Lung microvascular endothelial cell (primary cell): ENCODE data around the gene SH3BP5. TPM values are rescaled to one million over a fixed set of nuclear protein-coding genes. Genes with fewer than 3 reads are reported as not detected.

ENCODE experiments used
- DNase-seq, 2 donors: peaks; one replicate each; pipeline versions ENCODE4 v3.0.0 to v3.0.0-alpha.2; 2010; ENCODE audit warnings: low read depth in 2 of 2
- total RNA-seq: library from RNA; depleted of rRNA; stranded (reverse); fragments of >200 nt; gene quantifications from 2 replicates; pipeline ENCODE4 v1.2.1, GENCODE V29; 2014

SH3BP5 gene
- total RNA-seq, 1 donor from 2014 or later = 42.3 TPM

DNA sequence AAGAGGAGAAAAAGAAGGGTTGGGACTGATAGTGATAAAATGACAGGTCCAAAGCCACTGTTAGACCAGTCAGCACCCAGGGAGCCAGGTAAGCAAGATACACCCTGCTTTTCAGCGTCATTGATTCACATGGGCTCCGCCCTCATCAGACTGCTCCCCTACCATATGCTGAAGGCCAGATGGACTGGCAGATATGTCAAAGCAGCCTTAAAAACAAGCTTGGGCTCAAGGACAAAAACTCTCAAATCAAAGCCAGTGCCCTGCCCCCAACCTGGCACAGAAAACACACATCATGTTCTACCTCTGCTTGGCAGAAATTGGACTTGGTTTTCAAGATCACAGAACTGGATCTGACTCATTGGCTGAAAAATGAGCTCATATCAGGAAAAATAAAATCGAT is 33.4 kb downstream of the SH3BP5 start:
- DNase-seq = no peak

DNA sequence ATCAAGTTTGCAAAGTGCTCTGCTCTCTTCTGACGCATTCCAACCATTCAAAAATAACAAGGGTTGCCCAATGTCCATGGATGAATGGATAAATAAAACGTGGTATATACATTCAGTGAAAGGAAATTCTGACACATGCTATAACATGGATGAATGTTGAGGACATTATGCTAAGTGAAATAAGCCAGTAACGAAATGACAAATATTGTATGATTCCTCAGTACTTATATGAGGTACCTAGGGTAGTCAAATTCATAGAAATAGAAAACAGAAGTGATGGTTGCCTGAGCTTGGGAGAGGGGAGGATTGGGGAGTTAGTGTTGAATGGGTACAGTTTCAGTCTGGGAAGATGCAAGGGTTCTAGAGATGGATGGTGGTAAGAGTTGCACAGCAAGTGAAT is 33.9 kb downstream of the SH3BP5 start:
- no peak for DNase-seq

DNA sequence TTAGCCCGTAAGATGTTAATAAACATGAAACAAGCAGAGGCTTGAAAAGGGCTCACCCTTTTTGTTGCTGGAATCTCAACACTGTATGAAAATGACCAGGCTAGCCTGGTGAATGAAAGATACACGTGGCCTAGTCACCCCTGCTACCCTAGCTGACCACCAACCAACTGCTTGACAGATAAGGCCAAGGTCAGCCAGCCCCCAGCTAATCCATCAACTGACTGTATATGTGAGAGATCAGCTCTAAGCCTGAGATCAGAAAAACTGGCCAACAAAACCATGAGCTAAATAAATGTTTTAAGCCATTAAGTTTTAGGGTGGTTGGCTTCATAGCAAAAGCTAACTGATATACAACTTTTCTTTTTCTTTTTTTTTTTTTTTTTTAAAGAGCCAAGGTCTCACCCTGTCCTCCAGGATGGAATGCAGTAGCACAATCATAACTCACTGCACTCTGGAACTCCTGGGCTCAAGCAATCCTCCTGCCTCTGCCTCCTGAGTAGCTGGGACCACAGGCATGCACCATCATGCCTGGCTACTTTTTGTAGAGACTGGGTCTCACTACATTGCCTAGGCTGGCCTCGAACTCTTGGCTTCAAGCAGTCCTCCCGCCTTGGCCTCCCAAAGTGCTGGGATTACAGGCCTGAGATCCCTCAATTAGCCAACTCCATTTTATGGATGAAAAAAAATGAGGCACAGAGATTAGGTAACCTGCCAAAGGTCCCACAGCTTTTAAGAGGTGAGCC is 34.6 kb downstream of the SH3BP5 start:
- DNase-seq = no peak

DNA sequence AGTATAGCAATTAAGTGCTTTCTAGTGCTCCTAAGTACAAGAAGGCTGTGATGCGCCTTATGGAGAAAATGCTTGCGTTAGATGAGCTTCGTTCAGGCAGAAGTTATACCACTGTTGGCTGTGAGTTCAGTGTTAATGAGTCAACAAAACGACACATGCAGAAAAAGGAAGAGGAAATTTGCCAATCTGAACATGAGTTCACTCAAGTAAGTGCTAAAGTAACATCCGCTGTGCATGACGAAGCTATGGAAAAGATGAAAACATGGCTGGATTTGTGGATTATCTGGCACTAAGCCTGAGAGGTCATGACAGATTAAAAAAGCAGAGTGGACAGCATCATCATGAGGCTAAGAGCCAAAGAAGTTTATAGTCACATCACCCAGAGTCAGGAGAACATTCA is 36.9 kb downstream of the SH3BP5 start:
- peak; percentile 98 to 99 for DNase-seq

DNA sequence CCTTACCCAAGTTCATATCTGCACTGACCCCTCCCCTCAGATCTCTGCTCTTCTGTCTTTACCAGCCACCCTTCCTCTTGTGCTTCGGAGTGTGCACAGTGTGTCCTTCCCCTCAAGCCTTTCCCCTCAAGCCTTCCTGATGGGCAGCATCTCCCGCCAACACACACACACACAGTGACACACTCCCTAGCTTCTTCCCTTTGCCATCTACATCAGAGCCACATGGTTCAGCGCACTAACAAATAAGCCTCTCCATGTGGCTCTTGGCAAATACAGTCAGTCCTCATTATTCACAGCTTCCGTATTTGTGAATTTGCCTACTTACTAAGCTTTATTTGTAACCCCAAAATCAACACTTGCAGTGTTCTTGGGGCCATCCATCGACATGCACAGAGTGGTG is 37.5 kb downstream of the SH3BP5 start:
- DNase-seq = peak; percentile 73 to 87

DNA sequence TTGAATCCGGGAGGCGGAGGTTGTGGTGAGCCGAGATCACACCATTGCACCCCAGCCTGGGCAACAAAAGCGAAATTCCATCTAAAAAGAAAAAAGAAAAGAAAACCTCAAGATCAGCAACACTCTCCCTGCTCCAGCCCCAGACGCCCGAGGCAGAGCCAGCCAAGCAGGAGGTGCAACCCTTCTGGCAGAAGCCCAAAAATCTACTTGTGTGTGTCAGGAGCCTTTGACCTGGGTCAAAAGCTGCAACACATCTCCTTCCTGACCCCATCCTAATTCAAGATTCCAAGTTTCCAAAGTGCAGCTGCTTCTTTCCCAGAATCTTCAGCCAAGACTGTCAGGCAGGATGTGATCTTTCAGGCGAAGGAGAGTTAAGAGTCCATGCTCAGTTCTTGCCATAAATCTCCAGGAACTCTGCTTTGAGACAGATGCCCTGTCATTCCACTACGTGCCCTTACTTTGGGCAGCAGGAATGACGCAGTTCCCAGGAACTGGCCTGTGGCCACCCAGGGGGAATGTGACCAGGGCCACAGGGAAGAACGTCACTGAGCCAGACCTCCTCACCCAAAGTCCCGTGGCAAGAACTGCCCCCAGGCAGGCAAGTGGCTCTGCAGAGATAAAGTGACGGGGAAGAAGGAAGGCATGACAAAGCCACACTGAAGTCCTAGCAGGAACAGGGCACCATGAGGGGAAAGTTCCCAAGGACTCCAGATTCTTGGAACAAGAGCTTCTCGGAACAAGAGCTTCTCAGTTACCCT is 39.4 kb downstream of the SH3BP5 start:
- peak in 1 of 2 donors; percentile 80 for DNase-seq

DNA sequence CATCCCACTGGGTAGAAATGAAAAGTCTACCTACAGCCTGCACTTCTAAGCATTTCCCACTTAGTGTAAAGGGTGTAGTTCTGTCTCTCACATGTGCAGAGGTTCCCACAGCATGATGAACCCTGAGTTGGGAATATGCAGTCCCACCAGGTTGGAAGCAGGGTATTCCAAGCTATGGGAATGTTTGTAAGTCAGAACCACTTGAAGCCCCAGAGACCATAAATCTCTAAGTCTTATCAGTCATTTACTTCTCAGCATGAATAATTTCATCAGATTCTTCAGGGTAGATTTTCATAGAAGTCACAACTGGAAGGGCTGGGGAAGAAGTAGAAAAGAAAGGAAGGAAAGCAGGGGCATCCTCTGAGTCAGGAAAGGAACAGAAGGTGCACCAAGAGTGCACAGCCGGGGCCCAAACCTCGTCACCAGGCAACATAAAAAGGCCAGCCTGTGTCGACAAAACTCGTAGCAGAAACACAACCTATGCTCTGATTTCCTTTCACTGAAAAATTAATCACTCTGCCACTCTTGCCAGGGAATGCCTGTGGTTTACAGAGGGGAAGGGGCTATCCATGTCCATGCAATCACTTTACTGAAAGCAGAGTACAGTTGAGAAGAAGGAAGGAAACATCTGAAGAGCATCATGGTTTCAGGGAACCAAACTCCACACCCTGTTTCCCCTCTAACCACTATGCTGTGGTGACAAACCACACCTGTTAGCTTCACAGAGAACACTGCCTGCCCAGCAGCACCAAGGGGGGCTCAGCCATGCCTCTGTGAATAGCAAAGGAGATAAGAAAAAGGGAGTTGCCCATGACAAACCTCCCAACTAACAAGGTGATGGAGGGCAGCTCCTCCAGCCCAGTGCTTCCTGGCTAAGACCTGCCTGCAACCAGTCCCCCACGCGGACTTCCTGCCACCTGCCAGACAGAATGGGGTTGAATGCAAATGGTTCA is 40.5 kb downstream of the SH3BP5 start:
- DNase-seq = peak; percentile 59 to 82

DNA sequence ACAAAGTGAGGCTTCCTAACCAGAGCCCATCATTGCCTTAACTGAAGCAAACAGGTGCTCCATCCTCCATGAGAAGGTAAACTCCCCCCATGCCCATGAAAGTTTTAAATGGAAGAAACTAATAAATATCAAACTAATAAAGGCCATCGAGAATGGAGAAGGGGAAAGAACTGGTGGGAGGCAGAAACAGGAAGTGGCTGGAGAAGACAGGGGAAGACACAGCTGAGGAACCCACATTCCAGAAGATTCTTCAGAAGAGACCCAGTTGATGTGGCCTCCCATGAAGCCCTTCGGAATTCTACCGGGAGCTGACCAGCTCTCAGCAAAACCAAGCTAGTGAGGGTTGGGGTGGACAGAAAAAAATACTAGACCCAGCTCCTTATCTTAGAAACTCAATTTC is 41.6 kb downstream of the SH3BP5 start:
- DNase-seq = no peak

DNA sequence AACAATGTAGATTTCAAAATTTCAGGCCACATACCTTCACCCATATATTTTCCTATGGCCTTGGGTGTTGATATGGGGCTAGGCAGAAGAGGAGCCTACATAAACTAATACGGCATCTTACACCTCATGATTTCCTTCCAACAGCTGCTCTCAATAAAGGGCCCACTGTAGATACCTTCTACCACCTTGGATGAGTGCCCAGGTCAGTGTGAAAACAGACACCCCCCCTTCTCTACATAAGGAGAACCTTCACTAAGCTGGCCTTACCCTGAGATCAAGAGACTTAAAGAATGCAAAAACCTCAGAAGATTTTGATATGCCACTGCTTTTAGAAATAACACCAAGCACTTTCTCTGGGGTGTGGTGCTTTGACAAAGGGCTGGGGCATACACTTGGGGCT is 42.7 kb downstream of the SH3BP5 start:
- no peak for DNase-seq

DNA sequence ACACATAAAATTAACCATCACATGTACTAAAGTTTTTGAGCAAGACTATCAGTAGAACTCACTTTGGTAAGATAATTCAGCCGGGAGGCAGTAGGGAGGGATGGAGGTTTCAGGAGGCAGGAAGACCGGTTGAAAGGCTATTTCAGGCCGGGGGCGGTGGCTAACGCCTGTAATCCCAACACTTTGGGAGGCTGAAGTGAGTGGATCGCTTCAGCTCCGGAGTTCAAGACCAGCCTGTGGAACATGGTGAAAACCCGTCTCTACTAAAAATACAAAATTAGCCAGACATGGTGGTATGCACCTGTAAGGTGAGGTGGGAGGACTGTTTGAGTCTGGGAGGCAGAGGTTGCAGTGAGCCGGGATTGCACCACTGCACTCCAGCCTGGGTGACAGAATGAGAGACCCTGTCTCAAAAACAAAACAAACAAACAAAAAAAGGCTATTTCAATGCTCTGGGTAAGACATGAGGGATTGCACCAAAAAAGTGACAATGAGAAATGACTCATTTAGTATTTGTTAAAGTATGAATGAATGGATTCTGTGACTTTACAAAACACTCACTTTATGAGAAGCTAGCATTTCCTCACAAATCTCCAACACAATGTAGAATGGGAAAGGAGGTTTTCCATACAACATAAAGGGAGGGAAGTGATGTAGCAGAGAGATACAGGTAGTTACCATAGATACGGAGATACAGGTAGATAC is 43.9 kb downstream of the SH3BP5 start:
- peak in 1 of 2 donors; percentile 34 for DNase-seq

DNA sequence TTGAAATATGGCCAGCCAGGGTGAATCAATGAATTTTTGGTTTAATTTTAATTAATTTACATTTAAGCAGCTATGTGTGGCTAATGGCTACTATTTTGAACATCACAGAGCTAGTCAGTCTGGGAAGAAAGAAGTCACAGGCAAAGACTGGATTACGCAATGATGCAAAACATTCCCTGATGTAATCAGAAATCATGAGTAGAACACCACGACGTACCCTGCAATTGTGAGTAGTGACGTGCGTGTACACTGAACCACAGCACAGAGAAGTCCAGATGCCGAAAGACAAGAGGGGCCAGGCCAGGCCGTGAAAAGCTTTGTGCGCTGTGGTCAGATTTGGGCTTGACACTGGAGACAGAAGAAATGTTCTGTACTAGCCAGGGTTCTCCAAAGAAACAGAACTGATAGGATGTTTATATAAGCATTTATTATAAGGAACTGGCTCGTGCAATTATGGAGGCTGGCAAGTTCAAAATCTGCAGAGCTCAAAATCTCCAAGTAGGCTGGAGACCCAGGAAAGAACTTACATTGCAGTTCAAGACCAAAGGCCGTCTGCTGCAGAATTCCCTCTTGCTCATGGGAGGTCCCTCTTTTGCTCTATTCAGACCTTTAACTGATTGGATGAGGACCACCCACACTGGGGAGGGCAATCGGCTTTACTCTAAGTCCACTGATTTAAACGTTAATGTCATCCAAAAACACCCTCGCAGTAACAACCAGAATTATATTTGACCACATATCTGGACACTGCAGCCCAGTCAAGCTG is 44.6 kb downstream of the SH3BP5 start:
- no peak for DNase-seq

DNA sequence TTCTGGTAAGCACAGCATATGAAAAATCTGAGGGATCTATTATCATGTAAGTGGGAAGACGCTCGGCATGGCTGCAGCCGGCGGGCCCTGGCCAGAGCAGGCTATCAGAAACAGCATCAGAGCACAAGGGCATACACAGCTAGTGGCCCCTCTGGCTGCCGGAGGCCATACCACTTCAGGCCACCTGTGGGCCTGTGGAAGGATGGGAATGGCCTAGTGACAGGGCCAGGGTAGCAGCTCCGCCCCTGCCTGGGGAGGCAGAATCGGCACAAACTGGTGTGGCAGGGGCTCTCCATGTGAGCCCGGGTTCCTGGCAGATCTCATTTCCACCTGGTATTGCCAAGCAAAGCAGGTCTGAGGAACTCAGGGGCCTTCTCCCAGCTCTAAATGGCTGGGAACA is 46.4 kb downstream of the SH3BP5 start:
- DNase-seq = no peak

DNA sequence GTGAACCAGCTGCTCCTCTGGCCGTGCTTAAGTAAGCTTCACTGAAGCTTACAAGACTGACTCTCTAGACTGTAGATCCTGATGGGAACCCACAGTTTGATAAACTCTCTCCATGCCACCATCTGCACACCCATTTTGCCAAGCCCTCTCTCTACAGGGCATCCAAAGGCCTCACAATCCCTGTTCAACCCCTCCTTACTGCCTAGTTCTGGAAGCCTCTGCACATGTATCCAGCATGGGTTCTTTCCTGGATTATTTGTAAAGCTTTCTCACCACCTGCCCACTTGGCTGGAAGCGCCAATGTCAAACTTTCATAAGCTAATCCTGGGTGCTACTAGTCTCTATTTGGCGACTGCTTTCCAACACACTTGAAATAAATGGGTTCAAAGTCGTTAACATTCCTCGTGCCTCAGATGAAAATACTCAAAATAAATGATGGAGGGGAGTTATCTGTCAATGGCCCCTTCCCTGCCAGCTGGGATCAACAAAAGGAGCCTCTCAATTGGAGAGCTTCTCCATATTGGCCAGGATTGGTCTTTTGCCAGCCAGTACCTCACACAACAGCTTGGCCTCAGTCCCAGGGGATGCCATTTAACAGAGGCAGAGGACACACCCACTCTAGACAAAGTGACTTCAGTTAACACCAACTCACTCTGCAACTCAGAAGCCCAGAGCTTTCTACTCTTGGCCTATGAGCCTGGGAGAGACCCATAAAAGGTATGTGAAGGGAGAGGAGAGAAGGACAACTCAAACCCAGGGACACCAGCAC is 48.1 kb downstream of the SH3BP5 start:
- peak in 1 of 2 donors; percentile 50 for DNase-seq

DNA sequence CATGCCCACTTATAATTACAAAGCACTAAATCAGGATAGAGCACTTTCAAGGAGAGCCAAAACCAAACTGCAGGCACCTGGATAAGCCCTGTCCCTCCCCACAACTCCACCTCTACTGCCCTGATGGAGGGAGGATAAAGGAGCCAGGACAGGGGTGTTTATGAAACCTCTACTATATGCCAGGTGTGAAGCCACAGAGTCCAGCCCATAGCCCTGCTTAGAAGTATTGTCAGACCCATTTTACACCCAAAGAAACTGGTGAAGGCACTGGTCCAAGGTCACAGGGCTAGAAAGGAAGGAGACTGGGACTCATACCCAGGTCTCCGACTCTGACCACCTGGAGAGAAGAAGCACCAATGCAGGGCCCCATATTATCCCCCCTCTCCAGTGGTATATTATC is 48.7 kb downstream of the SH3BP5 start:
- DNase-seq = no peak

DNA sequence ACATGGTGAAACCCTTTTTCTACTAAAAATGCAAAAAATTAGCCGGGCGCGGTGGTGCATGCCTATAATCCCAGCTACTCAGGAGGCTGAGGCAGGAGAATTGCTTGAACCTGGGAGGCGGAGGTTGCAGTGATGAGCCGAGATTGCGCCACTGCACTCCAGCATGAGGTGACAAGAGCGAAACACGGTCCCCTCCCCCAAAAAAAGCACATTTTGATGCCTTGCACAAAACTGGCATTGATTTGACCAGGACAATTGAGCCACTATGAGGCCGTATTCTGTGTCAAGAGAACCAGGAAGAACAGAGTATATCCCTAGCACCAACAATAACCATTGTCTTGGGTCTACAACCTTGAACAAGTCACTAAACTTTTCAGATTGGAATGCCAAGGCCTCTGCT is 50.6 kb downstream of the SH3BP5 start:
- no peak for DNase-seq

DNA sequence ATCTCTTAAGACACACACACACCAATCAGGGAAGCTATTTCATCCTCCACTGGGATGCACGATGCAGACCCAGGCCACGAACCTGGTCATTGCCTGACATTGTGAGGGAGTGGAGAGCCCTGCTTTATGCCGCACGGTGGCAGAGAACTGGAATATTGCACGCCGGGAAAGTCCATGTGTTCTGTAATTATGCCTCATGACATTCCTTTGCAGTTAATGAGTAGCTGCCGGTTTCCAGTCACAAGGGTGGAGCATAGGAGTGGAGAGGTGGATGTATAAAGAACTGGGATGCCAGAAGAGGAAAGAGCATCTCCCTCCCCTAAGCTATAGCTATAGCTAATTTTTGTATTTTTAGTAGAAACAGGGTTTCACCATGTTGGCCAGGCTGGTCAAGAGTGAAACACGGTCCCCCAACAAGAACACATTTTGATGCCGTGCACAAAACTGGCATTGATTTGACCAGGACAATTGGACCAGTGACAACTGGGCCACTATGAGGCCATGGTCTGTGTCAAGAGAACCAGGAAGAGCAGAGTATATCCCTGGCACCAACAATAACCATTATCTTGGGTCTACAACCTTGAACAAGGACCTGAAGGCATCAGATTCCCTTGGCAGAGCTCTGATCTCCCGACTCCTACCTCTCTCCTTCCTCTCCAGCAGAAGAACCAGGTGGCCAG is 51.4 kb downstream of the SH3BP5 start:
- DNase-seq = no peak

DNA sequence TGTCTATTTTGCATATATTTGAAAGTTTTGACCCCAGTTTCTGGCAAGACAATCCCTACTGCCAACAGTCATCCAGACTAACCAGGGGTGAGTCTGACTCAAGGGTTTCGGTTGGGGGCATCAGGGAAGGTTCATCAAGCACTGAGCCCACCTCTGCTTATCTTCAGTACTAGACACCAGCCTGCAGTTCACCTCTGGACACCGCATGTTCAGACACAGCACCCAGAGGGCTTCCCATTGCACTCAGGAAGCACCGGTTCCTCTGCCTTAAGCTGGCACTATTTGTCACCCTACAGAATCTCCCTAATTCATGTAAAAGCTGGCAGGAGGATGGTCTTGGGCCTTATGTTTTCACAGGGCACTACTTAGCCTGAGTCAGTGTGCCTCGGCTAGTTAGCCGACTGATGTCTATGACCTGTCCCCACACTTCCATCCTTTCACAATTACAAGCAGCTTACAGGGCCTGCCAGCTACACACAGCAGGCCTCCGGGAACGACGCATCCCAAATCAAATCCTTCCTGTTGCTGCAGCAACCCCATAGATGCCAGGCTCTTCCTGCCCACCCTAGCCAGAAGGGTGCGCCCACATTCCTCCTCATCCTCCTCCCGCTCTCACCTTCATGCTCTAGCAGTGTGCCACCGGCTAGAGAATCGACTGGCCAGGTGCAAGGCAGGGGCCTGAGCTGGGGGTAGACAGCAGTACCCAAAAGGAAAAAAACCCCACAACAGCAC is 52.5 kb downstream of the SH3BP5 start:
- DNase-seq = no peak

DNA sequence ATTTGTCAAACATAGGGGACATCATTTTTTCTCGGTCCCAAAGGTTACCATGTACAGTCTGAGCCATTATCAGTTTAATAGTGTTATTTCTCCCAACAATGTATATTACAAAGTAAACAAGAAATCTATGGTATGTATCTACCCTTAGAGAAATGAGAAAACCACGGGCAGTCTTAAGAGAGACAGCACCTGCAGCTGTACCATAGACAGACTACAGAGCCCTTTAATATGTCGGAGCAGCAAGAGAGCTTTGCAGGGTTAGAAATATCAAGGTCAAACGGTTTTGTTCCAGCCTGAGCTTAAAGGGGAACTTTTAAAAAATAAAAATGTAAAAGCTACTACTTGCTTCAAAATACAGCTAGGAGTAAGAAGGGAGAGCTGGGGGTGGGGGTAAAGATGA is 53.2 kb downstream of the SH3BP5 start:
- DNase-seq = no peak
